HEK293 (cell line): ENCODE data around the gene FOXD1.

Source experiments
- GLIS2 ChIP-seq: fragments of 450-650 bp; formaldehyde crosslinking; IDR thresholded peaks from 2 replicates; pipeline ENCODE4 v1.5.1; 2016; ENCODE audit warnings: missing biosample characterization, missing genetic modification characterization
- HOXD13 ChIP-seq: sonication (generic); formaldehyde crosslinking; IDR thresholded peaks from 2 replicates; pipeline ENCODE4 v1.8.0; 2022; ENCODE audit warnings: missing genetic modification reagents, borderline replicate concordance
- KLF10 ChIP-seq: fragments of 450-650 bp; IDR thresholded peaks from 2 replicates; pipeline ENCODE4 v1.5.1; 2018; ENCODE audit warnings: missing biosample characterization, mild to moderate bottlenecking, missing genetic modification characterization
- MZF1 ChIP-seq: fragments of 450-650 bp; formaldehyde crosslinking; IDR thresholded peaks from 2 replicates; pipeline ENCODE4 v1.5.1; 2017; ENCODE audit warnings: missing biosample characterization, missing genetic modification characterization, borderline replicate concordance
- TCF7L2 ChIP-seq: IDR thresholded peaks from 2 replicates; pipeline ENCODE4 v1.6.1; 2011; ENCODE audit warnings: low read depth, mild to moderate bottlenecking, inconsistent platforms, low read length, moderate library complexity, borderline replicate concordance
- ZBTB8A ChIP-seq: fragments of 450-650 bp; formaldehyde crosslinking; IDR thresholded peaks from 2 replicates; pipeline ENCODE4 v1.5.1; 2016; ENCODE audit warnings: missing biosample characterization, missing genetic modification characterization
- ZEB2 ChIP-seq: fragments of 450-650 bp; formaldehyde crosslinking; IDR thresholded peaks from 2 replicates; pipeline ENCODE4 v1.5.1; 2016; ENCODE audit warnings: missing biosample characterization, missing genetic modification characterization
- ZFP37 ChIP-seq: fragments of 450-650 bp; formaldehyde crosslinking; IDR thresholded peaks from 2 replicates; pipeline ENCODE4 v1.5.1; 2016; ENCODE audit warnings: missing biosample characterization, missing genetic modification characterization
- ZNF16 ChIP-seq: fragments of 450-650 bp; formaldehyde crosslinking; IDR thresholded peaks from 2 replicates; pipeline ENCODE4 v1.5.1; 2016; ENCODE audit warnings: low read depth, missing biosample characterization, missing genetic modification characterization
- ZNF302 ChIP-seq: fragments of 450-650 bp; formaldehyde crosslinking; IDR thresholded peaks from 2 replicates; pipeline ENCODE4 v1.5.1; 2016; ENCODE audit warnings: missing biosample characterization, missing genetic modification characterization, low read depth
- ZNF335 ChIP-seq: fragments of 450-650 bp; formaldehyde crosslinking; conservative IDR thresholded peaks from 2 replicates; pipeline ENCODE4 v1.5.1; 2016; ENCODE audit warnings: missing biosample characterization, missing genetic modification characterization
- ZNF366 ChIP-seq: fragments of 450-650 bp; formaldehyde crosslinking; conservative IDR thresholded peaks from 2 replicates; pipeline ENCODE4 v1.5.1; 2016; ENCODE audit warnings: missing biosample characterization, missing genetic modification characterization
- ZNF501 ChIP-seq: fragments of 450-650 bp; formaldehyde crosslinking; IDR thresholded peaks from 2 replicates; pipeline ENCODE4 v1.5.1; 2016; ENCODE audit warnings: missing biosample characterization, missing genetic modification characterization
- ZNF521 ChIP-seq: fragments of 450-650 bp; formaldehyde crosslinking; IDR thresholded peaks from 2 replicates; pipeline ENCODE4 v1.5.1; 2017; ENCODE audit warnings: missing biosample characterization, mild to moderate bottlenecking, missing genetic modification characterization
- ZNF600 ChIP-seq: fragments of 450-650 bp; formaldehyde crosslinking; IDR thresholded peaks from 2 replicates; pipeline ENCODE4 v1.5.1; 2016; ENCODE audit warnings: missing biosample characterization, missing genetic modification characterization
- ZNF623 ChIP-seq: fragments of 450-650 bp; formaldehyde crosslinking; IDR thresholded peaks from 2 replicates; pipeline ENCODE4 v1.5.1; 2016; ENCODE audit warnings: missing biosample characterization, missing genetic modification characterization
- ZNF664 ChIP-seq: fragments of 450-650 bp; formaldehyde crosslinking; IDR thresholded peaks from 2 replicates; pipeline ENCODE4 v1.5.1; 2016; ENCODE audit warnings: missing biosample characterization, missing genetic modification characterization
- ZNF76 ChIP-seq: fragments of 450-650 bp; formaldehyde crosslinking; IDR thresholded peaks from 2 replicates; pipeline ENCODE4; 2016; ENCODE audit warnings: low read depth, missing biosample characterization, missing genetic modification characterization, borderline replicate concordance
- ZXDB ChIP-seq: fragments of 450-650 bp; formaldehyde crosslinking; IDR thresholded peaks from 2 replicates; pipeline ENCODE4 v1.5.1; 2016; ENCODE audit warnings: missing biosample characterization, missing genetic modification characterization
- TF ChIP-seq, protein P1 (sequence below): fragments of 450-650 bp; formaldehyde crosslinking; IDR thresholded peaks from 2 replicates; pipeline ENCODE4 v1.5.1; 2016; ENCODE audit warnings: missing biosample characterization, missing genetic modification characterization
- TF ChIP-seq, protein P2 (sequence below): fragments of 450-650 bp; formaldehyde crosslinking; IDR thresholded peaks from 2 replicates; pipeline ENCODE4 v1.5.1; 2016; ENCODE audit warnings: missing biosample characterization, missing genetic modification characterization
- TF ChIP-seq, protein P3 (sequence below): fragments of 450-650 bp; formaldehyde crosslinking; IDR thresholded peaks from 2 replicates; pipeline ENCODE4 v1.5.1; 2017; ENCODE audit warnings: missing biosample characterization, mild to moderate bottlenecking, missing genetic modification characterization, moderate library complexity
- TF ChIP-seq, protein P4 (sequence below): fragments of 450-650 bp; formaldehyde crosslinking; IDR thresholded peaks from 2 replicates; pipeline ENCODE4 v1.5.1; 2017; ENCODE audit warnings: missing biosample characterization, missing genetic modification characterization
- TF ChIP-seq, protein P5 (sequence below): fragments of 450-650 bp; formaldehyde crosslinking; IDR thresholded peaks from 2 replicates; pipeline ENCODE4 v1.5.1; 2016; ENCODE audit warnings: missing biosample characterization, missing genetic modification characterization
- TF ChIP-seq, protein P6 (sequence below): fragments of 450-650 bp; formaldehyde crosslinking; optimal IDR thresholded peaks from 2 replicates; pipeline ENCODE3; 2016; ENCODE audit warnings: missing biosample characterization, mild to moderate bottlenecking, missing genetic modification characterization
- TF ChIP-seq, protein P7 (sequence below): fragments of 450-650 bp; formaldehyde crosslinking; IDR thresholded peaks from 2 replicates; pipeline ENCODE4; 2016; ENCODE audit warnings: missing biosample characterization, missing genetic modification characterization
- TF ChIP-seq, protein P8 (sequence below): fragments of 450-650 bp; formaldehyde crosslinking; IDR thresholded peaks from 2 replicates; pipeline ENCODE4 v1.5.1; 2016; ENCODE audit warnings: missing biosample characterization, missing genetic modification characterization, low read depth

FOXD1 gene

DNA sequence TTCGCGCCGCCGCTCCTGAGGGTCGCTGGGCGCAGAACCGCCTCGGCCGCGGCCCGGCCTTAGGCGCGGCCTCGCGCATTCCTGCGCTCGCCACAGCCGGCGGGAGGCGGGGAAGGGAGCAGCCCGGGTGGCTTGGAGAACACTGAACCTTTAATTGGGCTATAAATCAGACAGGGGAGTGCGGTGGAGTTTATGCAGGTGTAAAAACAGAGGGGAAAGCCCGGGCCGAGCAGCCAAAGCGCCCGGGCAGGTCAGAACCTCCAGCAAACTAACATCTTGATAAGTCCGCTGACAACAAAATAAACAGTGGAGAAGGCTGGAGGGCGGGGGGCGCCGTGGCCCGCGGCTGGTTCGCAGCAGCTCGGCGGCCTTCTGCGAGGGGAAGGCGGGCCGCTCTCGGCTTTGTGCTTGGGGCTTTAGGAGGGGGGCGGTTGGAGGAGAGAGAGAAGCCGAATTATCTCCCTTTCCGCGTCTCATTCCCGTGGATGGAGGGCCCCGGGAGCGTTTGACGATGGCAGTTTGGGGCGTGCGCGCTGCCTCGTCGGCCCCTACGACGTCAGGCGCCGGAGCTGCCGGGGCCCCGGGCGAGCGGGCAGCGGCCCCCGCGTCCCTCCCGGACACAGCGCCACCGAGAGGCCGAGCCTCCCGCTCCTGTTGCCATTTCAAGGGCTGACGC, 11.3 kb downstream of the FOXD1 start (continued):
- no peak for TF ChIP-seq HOXD13 (CRISPR knock-in tag)
- peak; percentile 93 for TF ChIP-seq ZNF600
- TF ChIP-seq, protein P1, sequence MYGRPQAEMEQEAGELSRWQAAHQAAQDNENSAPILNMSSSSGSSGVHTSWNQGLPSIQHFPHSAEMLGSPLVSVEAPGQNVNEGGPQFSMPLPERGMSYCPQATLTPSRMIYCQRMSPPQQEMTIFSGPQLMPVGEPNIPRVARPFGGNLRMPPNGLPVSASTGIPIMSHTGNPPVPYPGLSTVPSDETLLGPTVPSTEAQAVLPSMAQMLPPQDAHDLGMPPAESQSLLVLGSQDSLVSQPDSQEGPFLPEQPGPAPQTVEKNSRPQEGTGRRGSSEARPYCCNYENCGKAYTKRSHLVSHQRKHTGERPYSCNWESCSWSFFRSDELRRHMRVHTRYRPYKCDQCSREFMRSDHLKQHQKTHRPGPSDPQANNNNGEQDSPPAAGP (tag by site-specific recombination), result peak; percentile 71; the same call in 1 of the 2 replicates
- TF ChIP-seq, protein P2, sequence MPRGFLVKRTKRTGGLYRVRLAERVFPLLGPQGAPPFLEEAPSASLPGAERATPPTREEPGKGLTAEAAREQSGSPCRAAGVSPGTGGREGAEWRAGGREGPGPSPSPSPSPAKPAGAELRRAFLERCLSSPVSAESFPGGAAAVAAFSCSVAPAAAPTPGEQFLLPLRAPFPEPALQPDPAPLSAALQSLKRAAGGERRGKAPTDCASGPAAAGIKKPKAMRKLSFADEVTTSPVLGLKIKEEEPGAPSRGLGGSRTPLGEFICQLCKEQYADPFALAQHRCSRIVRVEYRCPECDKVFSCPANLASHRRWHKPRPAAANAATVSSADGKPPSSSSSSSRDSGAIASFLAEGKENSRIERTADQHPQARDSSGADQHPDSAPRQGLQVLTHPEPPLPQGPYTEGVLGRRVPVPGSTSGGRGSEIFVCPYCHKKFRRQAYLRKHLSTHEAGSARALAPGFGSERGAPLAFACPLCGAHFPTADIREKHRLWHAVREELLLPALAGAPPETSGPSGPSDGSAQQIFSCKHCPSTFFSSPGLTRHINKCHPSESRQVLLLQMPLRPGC (tag by site-specific recombination), result peak; percentile 73
- TF ChIP-seq ZNF76 (tag by site-specific recombination), result peak; percentile 16; the same call in 1 of the 2 replicates
- TF ChIP-seq, protein P3, sequence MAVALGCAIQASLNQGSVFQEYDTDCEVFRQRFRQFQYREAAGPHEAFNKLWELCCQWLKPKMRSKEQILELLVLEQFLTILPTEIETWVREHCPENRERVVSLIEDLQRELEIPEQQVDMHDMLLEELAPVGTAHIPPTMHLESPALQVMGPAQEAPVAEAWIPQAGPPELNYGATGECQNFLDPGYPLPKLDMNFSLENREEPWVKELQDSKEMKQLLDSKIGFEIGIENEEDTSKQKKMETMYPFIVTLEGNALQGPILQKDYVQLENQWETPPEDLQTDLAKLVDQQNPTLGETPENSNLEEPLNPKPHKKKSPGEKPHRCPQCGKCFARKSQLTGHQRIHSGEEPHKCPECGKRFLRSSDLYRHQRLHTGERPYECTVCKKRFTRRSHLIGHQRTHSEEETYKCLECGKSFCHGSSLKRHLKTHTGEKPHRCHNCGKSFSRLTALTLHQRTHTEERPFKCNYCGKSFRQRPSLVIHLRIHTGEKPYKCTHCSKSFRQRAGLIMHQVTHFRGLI (tag by site-specific recombination), result peak; percentile 71; the same call in 1 of the 2 replicates
- TF ChIP-seq ZNF521 (tag by site-specific recombination), result no peak
- peak; percentile 85 for TF ChIP-seq ZEB2 (tag by site-specific recombination)
- TF ChIP-seq, protein P4, sequence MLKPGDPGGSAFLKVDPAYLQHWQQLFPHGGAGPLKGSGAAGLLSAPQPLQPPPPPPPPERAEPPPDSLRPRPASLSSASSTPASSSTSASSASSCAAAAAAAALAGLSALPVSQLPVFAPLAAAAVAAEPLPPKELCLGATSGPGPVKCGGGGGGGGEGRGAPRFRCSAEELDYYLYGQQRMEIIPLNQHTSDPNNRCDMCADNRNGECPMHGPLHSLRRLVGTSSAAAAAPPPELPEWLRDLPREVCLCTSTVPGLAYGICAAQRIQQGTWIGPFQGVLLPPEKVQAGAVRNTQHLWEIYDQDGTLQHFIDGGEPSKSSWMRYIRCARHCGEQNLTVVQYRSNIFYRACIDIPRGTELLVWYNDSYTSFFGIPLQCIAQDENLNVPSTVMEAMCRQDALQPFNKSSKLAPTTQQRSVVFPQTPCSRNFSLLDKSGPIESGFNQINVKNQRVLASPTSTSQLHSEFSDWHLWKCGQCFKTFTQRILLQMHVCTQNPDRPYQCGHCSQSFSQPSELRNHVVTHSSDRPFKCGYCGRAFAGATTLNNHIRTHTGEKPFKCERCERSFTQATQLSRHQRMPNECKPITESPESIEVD (tag by site-specific recombination), result peak; percentile 83
- peak; percentile 35; the same call in 1 of the 2 replicates for TF ChIP-seq TCF7L2
- peak; percentile 87 for TF ChIP-seq GLIS2 (tag by site-specific recombination)
- peak; percentile 69 for TF ChIP-seq ZNF335
- TF ChIP-seq, protein P5, sequence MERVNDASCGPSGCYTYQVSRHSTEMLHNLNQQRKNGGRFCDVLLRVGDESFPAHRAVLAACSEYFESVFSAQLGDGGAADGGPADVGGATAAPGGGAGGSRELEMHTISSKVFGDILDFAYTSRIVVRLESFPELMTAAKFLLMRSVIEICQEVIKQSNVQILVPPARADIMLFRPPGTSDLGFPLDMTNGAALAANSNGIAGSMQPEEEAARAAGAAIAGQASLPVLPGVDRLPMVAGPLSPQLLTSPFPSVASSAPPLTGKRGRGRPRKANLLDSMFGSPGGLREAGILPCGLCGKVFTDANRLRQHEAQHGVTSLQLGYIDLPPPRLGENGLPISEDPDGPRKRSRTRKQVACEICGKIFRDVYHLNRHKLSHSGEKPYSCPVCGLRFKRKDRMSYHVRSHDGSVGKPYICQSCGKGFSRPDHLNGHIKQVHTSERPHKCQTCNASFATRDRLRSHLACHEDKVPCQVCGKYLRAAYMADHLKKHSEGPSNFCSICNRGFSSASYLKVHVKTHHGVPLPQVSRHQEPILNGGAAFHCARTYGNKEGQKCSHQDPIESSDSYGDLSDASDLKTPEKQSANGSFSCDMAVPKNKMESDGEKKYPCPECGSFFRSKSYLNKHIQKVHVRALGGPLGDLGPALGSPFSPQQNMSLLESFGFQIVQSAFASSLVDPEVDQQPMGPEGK (tag by site-specific recombination), result peak; percentile 95
- TF ChIP-seq ZFP37 (tag by site-specific recombination), result peak; percentile 52; the same call in 1 of the 2 replicates
- TF ChIP-seq, protein P6, sequence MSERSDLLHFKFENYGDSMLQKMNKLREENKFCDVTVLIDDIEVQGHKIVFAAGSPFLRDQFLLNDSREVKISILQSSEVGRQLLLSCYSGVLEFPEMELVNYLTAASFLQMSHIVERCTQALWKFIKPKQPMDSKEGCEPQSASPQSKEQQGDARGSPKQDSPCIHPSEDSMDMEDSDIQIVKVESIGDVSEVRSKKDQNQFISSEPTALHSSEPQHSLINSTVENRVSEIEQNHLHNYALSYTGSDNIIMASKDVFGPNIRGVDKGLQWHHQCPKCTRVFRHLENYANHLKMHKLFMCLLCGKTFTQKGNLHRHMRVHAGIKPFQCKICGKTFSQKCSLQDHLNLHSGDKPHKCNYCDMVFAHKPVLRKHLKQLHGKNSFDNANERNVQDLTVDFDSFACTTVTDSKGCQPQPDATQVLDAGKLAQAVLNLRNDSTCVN (tag by site-specific recombination), result peak; percentile 87
- peak; percentile 98 for TF ChIP-seq ZBTB8A (tag by site-specific recombination)
- TF ChIP-seq ZNF664, result peak; percentile 30; the same call in 1 of the 2 replicates
- TF ChIP-seq, protein P7, sequence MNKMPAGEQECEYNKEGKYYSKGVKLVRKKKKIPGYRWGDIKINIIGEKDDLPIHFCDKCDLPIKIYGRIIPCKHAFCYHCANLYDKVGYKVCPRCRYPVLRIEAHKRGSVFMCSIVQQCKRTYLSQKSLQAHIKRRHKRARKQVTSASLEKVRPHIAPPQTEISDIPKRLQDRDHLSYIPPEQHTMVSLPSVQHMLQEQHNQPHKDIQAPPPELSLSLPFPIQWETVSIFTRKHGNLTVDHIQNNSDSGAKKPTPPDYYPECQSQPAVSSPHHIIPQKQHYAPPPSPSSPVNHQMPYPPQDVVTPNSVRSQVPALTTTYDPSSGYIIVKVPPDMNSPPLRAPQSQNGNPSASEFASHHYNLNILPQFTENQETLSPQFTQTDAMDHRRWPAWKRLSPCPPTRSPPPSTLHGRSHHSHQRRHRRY (tag by site-specific recombination), result no peak
- TF ChIP-seq ZNF623 (tag by site-specific recombination), result no peak
- TF ChIP-seq ZNF16 (tag by site-specific recombination), result no peak
- no peak for TF ChIP-seq ZNF302 (tag by site-specific recombination)
- TF ChIP-seq ZXDB (tag by site-specific recombination), result peak; percentile 84
- 0 out of 2 replicates have a peak, but pooled peaks have one; percentile 23 for TF ChIP-seq KLF10
- peak; percentile 61; the same call in 1 of the 2 replicates for TF ChIP-seq MZF1 (tag by site-specific recombination)
- TF ChIP-seq ZNF366, result peak; percentile 85
- TF ChIP-seq, protein P8, sequence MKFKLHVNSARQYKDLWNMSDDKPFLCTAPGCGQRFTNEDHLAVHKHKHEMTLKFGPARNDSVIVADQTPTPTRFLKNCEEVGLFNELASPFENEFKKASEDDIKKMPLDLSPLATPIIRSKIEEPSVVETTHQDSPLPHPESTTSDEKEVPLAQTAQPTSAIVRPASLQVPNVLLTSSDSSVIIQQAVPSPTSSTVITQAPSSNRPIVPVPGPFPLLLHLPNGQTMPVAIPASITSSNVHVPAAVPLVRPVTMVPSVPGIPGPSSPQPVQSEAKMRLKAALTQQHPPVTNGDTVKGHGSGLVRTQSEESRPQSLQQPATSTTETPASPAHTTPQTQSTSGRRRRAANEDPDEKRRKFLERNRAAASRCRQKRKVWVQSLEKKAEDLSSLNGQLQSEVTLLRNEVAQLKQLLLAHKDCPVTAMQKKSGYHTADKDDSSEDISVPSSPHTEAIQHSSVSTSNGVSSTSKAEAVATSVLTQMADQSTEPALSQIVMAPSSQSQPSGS, result no peak
- TF ChIP-seq ZNF501 (tag by site-specific recombination), result peak; percentile 82; the same call in 1 of the 2 replicates
